Epithelial cell of proximal tubule (primary cell): Measurements from ENCODE around the gene GRHPR. TPM values are rescaled to one million over a fixed set of nuclear protein-coding genes. Genes with fewer than 3 reads are reported as not detected.

ENCODE experiments used
- DNase-seq: peaks from one replicate; pipeline ENCODE4 v3.0.0-alpha.2; 2011; ENCODE audit warnings: low read depth
- H3K4me3 ChIP-seq: 2 replicates; pipeline ENCODE4 v1.5.1; 2011; ENCODE audit warnings: low read depth, mild to moderate bottlenecking, low read length
- total RNA-seq: library from RNA; depleted of rRNA; stranded (reverse); fragments of >200 nt; gene quantifications from 2 replicates; pipeline ENCODE4 v1.2.3, GENCODE V29; 2015
- TF ChIP-seq, protein P1 (sequence below): conservative IDR thresholded peaks from 2 replicates; pipeline ENCODE4 v1.5.1; 2012; ENCODE audit warnings: low read depth, mild to moderate bottlenecking, low read length

The GRHPR gene
- total RNA-seq, 1 donor from 2014 or later: 138 TPM

DNA sequence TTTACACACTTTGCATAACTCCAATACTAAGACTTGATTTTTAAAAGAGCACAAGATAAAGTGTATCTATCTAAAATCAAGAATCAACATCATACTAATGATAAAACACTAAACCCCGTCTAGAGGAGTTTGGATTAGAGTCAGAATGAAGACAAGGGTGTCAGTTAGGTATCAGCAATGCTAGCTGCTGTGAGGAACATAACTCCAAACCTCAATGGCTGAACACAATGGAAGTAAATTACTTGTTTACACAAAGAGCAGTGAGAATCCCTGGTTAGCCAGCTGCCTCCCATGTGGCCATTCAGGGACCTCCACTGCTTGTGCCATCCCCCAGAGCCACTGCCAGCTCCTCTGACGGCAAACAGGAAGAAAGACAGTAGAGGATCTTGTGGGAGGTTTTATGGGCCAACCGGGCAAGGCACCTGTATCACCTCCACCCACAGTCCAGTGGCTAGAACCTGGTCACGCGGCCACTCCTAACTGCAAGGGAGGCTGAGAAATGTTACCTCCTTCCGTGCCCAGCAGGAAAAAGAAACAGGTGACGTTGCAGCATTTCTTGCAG lies 24.0 kb upstream of the GRHPR start:
- TF ChIP-seq, protein P1, sequence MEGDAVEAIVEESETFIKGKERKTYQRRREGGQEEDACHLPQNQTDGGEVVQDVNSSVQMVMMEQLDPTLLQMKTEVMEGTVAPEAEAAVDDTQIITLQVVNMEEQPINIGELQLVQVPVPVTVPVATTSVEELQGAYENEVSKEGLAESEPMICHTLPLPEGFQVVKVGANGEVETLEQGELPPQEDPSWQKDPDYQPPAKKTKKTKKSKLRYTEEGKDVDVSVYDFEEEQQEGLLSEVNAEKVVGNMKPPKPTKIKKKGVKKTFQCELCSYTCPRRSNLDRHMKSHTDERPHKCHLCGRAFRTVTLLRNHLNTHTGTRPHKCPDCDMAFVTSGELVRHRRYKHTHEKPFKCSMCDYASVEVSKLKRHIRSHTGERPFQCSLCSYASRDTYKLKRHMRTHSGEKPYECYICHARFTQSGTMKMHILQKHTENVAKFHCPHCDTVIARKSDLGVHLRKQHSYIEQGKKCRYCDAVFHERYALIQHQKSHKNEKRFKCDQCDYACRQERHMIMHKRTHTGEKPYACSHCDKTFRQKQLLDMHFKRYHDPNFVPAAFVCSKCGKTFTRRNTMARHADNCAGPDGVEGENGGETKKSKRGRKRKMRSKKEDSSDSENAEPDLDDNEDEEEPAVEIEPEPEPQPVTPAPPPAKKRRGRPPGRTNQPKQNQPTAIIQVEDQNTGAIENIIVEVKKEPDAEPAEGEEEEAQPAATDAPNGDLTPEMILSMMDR: no peak
- no peak for DNase-seq
- no peak overlapping the region for H3K4me3 ChIP-seq

DNA sequence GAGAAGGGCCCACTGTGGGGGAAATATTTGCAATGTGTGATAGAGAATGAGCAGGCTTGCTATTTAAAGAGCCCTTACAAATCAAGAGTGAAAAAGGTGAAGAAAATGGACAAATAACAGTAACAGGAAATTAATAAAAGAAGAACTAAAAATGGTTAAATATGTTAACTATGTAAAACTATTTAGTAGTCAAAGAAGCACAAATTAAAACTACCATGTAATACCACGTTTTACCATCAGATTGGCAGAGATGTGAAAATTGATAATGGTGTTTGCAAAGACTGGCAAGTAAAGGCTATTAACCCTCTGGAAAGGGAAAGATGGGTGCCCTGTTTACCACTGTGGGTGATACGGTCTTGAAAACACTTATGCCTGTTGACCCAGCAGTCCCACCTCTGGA lies 23.2 kb upstream of the GRHPR start:
- TF ChIP-seq, protein P1: no peak
- DNase-seq: no peak
- H3K4me3 ChIP-seq: no peak overlapping the region

DNA sequence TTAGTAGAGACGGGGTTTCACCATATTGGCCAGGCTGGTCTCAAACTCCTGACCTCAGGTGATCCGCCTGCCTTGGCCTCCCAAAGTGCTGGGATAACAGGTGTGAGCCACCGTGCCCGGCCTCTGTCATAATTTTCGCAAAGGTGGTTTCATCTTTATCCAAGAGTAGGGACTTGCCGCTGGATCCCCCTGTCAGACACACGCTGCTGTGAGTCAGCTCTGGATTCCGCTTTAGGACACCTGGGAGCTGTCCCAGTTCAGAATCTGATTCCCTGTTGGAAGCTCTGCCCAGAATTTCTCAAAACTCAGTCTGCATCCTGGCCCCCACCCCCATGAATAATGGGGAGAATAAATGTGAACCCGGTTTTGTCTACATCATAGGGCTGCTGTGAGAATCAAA lies 17.9 kb upstream of the GRHPR start:
- TF ChIP-seq, protein P1: no peak

DNA sequence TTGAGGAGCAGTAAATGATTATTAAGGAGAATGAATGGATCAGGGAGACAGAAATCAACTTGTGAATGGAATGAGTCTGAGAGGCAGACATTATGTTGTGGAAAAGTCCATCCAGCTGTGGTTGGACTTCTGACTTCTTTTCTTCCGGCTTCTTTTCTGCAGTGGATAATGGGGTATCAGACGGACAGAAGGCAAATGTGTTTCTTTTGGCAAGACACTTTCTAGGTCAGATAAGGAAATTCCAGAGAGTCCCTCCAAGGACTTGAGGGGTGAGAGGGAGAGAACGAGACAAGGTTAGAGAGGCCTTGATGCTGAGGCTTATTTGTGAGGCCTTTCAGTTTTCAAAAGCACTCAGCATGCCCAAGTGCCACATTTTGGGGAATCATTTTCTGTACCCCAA lies 17.1 kb upstream of the GRHPR start:
- H3K4me3 ChIP-seq: no peak overlapping the region
- no peak for DNase-seq
- TF ChIP-seq, protein P1: no peak

More for the DNA sequence above, 17.9 kb upstream of the GRHPR start:
- no peak for DNase-seq
- H3K4me3 ChIP-seq: no peak overlapping the region

DNA sequence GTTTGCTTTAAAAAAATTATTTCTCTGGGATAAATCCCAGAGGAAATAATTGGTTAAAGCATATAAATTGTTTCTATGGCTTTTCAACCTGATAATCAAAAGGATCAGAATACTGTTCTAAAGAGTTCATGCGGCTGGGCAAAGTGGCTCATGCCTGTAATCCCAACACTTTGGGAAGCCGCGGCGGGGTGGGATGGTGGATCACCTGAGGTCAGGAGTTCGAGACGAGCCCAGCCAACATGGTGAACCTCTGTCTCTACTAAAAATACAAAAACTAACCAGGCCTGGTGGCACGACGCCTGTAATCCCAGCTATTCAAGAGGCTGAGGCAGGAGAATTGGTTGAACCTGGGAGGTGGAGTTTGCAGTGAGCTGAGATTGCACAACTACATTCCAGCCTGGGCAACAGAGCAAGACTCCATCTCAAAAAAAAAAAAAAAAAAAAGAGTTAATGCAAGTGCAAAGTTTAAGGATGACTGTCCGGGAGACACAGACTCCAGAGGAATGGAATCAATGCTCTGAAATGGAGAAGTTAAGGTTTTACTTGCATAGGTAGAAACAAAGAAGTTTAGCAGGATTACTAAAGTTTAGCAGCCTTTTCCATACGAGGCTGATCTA lies 16.6 kb upstream of the GRHPR start:
- no peak overlapping the region for H3K4me3 ChIP-seq
- DNase-seq: no peak
- TF ChIP-seq, protein P1: no peak

DNA sequence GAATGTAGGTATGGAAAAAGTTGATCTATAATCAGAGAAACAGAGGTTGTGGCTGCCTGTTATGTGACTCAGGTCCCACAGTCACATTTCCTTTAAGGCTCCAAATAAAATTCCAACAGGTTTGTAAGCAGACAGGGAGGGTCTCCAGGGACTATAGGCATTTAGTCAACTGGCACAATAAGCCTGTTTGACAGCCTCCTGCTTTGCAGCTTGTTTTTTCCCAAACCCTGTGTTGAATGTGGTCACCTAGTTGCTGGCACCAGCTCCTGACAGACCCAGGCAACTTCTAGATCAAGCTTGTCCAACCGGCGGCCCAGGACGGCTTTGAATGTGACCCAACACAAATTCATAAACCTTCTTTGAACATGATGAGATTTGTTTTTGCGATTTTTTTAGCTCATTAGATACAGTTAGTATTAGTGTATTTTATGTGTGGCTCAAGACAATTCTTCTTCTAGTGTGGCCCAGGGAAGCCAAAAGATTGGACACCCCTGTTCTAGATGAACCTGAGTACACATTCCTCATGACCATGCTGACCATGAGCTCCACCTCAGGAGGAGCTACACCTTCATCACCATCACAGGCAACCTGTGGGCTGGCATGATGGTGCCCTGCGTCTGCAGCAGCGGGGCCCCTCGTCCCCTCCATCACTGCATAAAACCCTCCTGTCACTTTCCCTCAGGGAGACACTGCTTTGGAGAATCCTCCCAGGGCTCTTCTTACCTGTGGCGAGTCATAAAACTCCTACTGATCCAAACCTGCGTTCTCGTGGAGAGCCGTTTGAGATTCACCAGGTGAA lies 15.7 kb upstream of the GRHPR start:
- TF ChIP-seq, protein P1: no peak
- H3K4me3 ChIP-seq: no peak overlapping the region
- DNase-seq: no peak

DNA sequence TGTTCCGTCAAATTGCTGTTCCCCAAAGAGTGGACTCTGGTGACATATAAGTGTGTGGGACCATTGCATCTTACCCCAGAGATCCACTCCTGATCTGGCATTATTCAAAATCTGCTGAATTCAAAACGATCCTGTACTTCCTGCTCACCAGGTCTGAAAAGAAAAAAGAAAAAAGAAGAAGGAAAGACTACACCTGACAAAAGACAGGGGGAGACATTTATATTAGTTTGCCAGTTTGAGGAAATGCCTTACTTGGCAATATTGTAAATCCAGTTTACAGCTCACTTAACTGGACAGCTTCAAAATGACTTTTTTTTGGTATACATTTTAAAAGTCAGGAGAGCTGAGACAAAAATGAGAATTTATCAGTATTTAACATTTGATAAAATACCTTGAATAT lies 15.0 kb upstream of the GRHPR start:
- no peak for DNase-seq
- no peak overlapping the region for H3K4me3 ChIP-seq
- TF ChIP-seq, protein P1: peak; percentile 54
